Measurements from ENCODE around the gene AZIN2. TPM values are rescaled to one million over a fixed set of nuclear protein-coding genes. Genes with fewer than 3 reads are reported as not detected.

The AZIN2 gene
- total and polyA plus RNA-seq, 2 of the 8 experiments (the other 6 are each of a cell fraction or from before 2014, with no cell fraction given), result 0.22 to 0.91 TPM

DNA sequence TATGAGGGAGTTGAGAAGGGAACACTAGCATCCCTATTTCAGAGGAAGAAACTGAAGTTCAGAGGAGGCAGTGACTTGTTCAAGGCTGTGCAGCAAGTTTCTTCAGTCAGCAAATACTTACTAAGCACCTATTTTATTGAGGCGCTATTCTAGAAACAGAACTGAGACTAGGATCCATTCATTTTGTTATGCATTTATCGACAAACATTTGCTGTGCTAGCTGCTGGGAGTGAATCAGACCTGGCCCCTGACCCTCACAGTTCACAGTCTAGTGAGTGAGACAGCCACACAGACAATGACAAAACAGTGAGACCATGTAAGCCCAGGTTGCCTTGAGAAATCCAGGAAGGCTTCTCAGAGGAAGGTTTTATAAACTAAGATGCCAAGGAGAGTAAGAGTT lies 72.7 kb downstream of the AZIN2 start (continued):
- TF ChIP-seq CHD7 (IDR thresholded peaks at IDR 0.05; ENCODE audit: insufficient replicate concordance, low read length) (no peak), POLR2AphosphoS5 (IDR thresholded peaks at IDR 0.05; ENCODE audit: low read depth, low read length) (no peak), EZH2 (IDR thresholded peaks at IDR 0.05; ENCODE audit: low read depth, low read length, severe bottlenecking) (no peak), EGR1 (IDR thresholded peaks at IDR 0.05; ENCODE audit: borderline replicate concordance, low read depth, low read length) (no peak), SP2 (IDR thresholded peaks at IDR 0.05; ENCODE audit: low read length) (no peak), RNF2 (IDR thresholded peaks at IDR 0.05; ENCODE audit: borderline replicate concordance, low read depth, low read length, missing control alignments, poor library complexity, severe bottlenecking) (no peak), USF2 (IDR thresholded peaks at IDR 0.05; ENCODE audit: low read length) (no peak)

Measured in H1 (cell line).